HepG2 (cell line): Measurements from ENCODE around the gene TSPYL6. TPM values are rescaled to one million over a fixed set of nuclear protein-coding genes. Genes with fewer than 3 reads are reported as not detected.
A peak's percentile ranks its signal among the peaks of the same experiment; 100 is the strongest.

ENCODE experiments used
- EP300 ChIP-seq, 3 experiments: sonication (generic) in 1 of 3; formaldehyde crosslinking in 1 of 3; IDR thresholded peaks; 2 replicates each; pipeline versions ENCODE4 v1.5.1 to v1.6.1; 2011 to 2020; ENCODE audit warnings: low read depth in 2 of 3, low read length in 2 of 3, borderline replicate concordance in 1 of 3, improper control_type of control experiment in 1 of 3, mild to moderate bottlenecking in 1 of 3, missing genetic modification reagents in 1 of 3, moderate library complexity in 1 of 3
- GFI1 ChIP-seq: sonication (generic); formaldehyde crosslinking; IDR thresholded peaks from 2 replicates; pipeline ENCODE4 v1.5.0; 2020; ENCODE audit warnings: missing genetic modification reagents, mild to moderate bottlenecking, borderline replicate concordance
- MED13 ChIP-seq: sonication (generic); formaldehyde crosslinking; IDR thresholded peaks from 2 replicates; pipeline ENCODE4 v1.5.0; 2020; ENCODE audit warnings: missing genetic modification reagents
- TEAD3 ChIP-seq: optimal IDR thresholded peaks from 2 replicates; pipeline ENCODE3; 2016; ENCODE audit warnings: borderline replicate concordance
- ZBTB21 ChIP-seq: sonication (generic); formaldehyde crosslinking; IDR thresholded peaks from 2 replicates; pipeline ENCODE4 v1.4.0; 2020; ENCODE audit warnings: missing genetic modification reagents
- ZNF124 ChIP-seq: sonication (generic); formaldehyde crosslinking; IDR thresholded peaks from 2 replicates; pipeline ENCODE4 v1.4.0; 2020; ENCODE audit warnings: missing genetic modification reagents
- ZNF589 ChIP-seq: sonication (generic); formaldehyde crosslinking; conservative IDR thresholded peaks from 2 replicates; pipeline ENCODE4 v1.8.0; 2022; ENCODE audit warnings: mild to moderate bottlenecking, moderate library complexity, missing genetic modification reagents
- ZNF605 ChIP-seq: sonication (generic); formaldehyde crosslinking; IDR thresholded peaks from 2 replicates; pipeline ENCODE4 v1.8.0; 2022; ENCODE audit warnings: mild to moderate bottlenecking, missing genetic modification reagents
- ZNF607 ChIP-seq: sonication (generic); formaldehyde crosslinking; IDR thresholded peaks from 2 replicates; pipeline ENCODE4 v1.5.1; 2020; ENCODE audit warnings: missing genetic modification reagents, mild to moderate bottlenecking, borderline replicate concordance
- polyA plus RNA-seq, 8 experiments: library from polyadenylated mRNA; depleted of rRNA in 3 of 8; stranded (reverse) in 7 of 8; unstranded in 1 of 8; fragments of >200 nt; fragmentation: Illumina TruSeq in 4 of 8; extraction: Trizol in 4 of 8; gene quantifications; 2 replicates each; pipeline versions ENCODE4 v1.2.1 to v1.2.3, GENCODE V29; 2011 to 2016; ENCODE audit warnings: low read depth in 4 of 8, missing spikeins in 1 of 8, mixed read lengths in 1 of 8; ENCODE audit not compliant: insufficient read depth in 1 of 8
- total RNA-seq, 5 experiments: library from RNA; depleted of rRNA; stranded (reverse); fragments of >200 nt; fragmentation: Illumina TruSeq; extraction: Trizol; gene quantifications; 2 replicates each; pipeline ENCODE4 v1.2.3, GENCODE V29; 2016; ENCODE audit warnings: low read depth in 1 of 5
- TF ChIP-seq, protein P1 (sequence below): sonication (generic); formaldehyde crosslinking; conservative IDR thresholded peaks from 2 replicates; pipeline ENCODE4 v1.8.0; 2022; ENCODE audit warnings: missing genetic modification reagents
- TF ChIP-seq, protein P2 (sequence below): sonication (generic); formaldehyde crosslinking; IDR thresholded peaks from 2 replicates; pipeline ENCODE4 v1.4.0; 2020; ENCODE audit warnings: missing genetic modification reagents, borderline replicate concordance
- TF ChIP-seq, protein P3 (sequence below): sonication (generic); formaldehyde crosslinking; IDR thresholded peaks from 2 replicates; pipeline ENCODE4 v1.4.0; 2020; ENCODE audit warnings: missing genetic modification reagents
- TF ChIP-seq, protein P4 (sequence below): sonication (generic); formaldehyde crosslinking; IDR thresholded peaks from 2 replicates; pipeline ENCODE4 v1.8.0; 2022; ENCODE audit warnings: missing genetic modification reagents, mild to moderate bottlenecking, moderate library complexity, borderline replicate concordance

The TSPYL6 gene
- total and polyA plus RNA-seq, 2 of the 13 experiments (the other 11 are each of a cell fraction or from before 2014, with no cell fraction given), result 0.03 TPM; not detected in 1

DNA sequence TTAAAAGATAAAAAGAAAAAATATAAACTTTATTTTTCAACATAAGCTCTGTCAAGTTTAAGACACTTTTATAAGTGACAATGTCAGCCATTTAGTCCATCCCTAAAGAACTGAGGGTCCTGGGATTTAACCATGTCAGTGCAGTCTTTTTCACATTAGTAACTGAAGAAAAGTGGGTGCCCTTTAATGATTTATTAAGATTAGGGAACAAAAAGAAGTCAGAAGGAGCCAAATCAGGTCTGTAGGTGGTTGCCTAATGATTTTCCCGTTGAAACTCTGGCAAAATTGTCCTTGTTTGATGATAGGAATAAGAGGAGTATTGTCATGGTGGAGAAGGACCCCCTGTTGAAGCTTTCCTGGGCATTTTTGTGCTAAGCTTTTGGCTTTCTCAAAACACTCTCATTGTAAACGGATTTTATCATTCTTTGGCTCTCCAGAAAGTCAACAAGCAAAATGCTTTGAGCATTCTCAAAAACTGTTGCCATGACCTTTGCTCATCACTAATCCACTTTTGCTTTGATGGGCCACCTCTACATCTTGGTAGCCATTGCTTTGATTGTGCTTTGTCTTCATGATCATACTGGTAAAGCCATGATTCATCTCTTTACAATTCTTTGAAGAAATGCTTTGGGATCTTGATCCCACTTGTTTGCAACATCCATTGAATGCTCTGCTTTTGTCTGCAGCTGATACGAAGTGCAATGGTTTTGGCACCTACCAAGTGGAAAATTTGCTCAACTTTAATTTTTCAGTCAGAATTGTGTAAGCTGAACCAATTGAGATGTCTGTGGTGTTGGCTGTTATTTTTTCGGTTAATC, 22.0 kb downstream of the TSPYL6 start (continued):
- TF ChIP-seq, protein P1, sequence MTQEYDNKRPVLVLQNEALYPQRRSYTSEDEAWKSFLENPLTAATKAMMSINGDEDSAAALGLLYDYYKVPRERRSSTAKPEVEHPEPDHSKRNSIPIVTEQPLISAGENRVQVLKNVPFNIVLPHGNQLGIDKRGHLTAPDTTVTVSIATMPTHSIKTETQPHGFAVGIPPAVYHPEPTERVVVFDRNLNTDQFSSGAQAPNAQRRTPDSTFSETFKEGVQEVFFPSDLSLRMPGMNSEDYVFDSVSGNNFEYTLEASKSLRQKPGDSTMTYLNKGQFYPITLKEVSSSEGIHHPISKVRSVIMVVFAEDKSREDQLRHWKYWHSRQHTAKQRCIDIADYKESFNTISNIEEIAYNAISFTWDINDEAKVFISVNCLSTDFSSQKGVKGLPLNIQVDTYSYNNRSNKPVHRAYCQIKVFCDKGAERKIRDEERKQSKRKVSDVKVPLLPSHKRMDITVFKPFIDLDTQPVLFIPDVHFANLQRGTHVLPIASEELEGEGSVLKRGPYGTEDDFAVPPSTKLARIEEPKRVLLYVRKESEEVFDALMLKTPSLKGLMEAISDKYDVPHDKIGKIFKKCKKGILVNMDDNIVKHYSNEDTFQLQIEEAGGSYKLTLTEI (CRISPR knock-in tag), result no peak
- TF ChIP-seq ZNF589 (CRISPR knock-in tag) (no peak), GFI1 (CRISPR knock-in tag) (peak; percentile 97), ZNF124 (CRISPR knock-in tag) (no peak), ZNF607 (CRISPR knock-in tag) (no peak), TEAD3 (CRISPR knock-in tag) (peak; percentile 99), EP300 (IDR thresholded peaks at IDR 0.05; ENCODE audit: low read depth in 2 of 2, low read length in 2 of 2) (peak; percentile 63 to 98; a peak in 3 of 4 replicates), EP300 (CRISPR knock-in tag; IDR thresholded peaks at IDR 0.05; ENCODE audit: borderline replicate concordance) (peak; percentile 100), MED13 (CRISPR knock-in tag) (peak; percentile 96), ZBTB21 (no peak), ZNF605 (CRISPR knock-in tag) (peak; percentile 43; the same call in 1 of the 2 replicates)
- TF ChIP-seq, protein P2, sequence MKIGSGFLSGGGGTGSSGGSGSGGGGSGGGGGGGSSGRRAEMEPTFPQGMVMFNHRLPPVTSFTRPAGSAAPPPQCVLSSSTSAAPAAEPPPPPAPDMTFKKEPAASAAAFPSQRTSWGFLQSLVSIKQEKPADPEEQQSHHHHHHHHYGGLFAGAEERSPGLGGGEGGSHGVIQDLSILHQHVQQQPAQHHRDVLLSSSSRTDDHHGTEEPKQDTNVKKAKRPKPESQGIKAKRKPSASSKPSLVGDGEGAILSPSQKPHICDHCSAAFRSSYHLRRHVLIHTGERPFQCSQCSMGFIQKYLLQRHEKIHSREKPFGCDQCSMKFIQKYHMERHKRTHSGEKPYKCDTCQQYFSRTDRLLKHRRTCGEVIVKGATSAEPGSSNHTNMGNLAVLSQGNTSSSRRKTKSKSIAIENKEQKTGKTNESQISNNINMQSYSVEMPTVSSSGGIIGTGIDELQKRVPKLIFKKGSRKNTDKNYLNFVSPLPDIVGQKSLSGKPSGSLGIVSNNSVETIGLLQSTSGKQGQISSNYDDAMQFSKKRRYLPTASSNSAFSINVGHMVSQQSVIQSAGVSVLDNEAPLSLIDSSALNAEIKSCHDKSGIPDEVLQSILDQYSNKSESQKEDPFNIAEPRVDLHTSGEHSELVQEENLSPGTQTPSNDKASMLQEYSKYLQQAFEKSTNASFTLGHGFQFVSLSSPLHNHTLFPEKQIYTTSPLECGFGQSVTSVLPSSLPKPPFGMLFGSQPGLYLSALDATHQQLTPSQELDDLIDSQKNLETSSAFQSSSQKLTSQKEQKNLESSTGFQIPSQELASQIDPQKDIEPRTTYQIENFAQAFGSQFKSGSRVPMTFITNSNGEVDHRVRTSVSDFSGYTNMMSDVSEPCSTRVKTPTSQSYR, result peak; percentile 81; the same call in 1 of the 2 replicates
- TF ChIP-seq, protein P3, sequence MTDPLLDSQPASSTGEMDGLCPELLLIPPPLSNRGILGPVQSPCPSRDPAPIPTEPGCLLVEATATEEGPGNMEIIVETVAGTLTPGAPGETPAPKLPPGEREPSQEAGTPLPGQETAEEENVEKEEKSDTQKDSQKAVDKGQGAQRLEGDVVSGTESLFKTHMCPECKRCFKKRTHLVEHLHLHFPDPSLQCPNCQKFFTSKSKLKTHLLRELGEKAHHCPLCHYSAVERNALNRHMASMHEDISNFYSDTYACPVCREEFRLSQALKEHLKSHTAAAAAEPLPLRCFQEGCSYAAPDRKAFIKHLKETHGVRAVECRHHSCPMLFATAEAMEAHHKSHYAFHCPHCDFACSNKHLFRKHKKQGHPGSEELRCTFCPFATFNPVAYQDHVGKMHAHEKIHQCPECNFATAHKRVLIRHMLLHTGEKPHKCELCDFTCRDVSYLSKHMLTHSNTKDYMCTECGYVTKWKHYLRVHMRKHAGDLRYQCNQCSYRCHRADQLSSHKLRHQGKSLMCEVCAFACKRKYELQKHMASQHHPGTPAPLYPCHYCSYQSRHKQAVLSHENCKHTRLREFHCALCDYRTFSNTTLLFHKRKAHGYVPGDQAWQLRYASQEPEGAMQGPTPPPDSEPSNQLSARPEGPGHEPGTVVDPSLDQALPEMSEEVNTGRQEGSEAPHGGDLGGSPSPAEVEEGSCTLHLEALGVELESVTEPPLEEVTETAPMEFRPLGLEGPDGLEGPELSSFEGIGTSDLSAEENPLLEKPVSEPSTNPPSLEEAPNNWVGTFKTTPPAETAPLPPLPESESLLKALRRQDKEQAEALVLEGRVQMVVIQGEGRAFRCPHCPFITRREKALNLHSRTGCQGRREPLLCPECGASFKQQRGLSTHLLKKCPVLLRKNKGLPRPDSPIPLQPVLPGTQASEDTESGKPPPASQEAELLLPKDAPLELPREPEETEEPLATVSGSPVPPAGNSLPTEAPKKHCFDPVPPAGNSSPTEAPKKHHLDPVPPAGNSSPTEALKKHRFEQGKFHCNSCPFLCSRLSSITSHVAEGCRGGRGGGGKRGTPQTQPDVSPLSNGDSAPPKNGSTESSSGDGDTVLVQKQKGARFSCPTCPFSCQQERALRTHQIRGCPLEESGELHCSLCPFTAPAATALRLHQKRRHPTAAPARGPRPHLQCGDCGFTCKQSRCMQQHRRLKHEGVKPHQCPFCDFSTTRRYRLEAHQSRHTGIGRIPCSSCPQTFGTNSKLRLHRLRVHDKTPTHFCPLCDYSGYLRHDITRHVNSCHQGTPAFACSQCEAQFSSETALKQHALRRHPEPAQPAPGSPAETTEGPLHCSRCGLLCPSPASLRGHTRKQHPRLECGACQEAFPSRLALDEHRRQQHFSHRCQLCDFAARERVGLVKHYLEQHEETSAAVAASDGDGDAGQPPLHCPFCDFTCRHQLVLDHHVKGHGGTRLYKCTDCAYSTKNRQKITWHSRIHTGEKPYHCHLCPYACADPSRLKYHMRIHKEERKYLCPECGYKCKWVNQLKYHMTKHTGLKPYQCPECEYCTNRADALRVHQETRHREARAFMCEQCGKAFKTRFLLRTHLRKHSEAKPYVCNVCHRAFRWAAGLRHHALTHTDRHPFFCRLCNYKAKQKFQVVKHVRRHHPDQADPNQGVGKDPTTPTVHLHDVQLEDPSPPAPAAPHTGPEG (CRISPR knock-in tag), result 0 out of 2 replicates have a peak, but pooled peaks have one; percentile 35
- TF ChIP-seq, protein P4, sequence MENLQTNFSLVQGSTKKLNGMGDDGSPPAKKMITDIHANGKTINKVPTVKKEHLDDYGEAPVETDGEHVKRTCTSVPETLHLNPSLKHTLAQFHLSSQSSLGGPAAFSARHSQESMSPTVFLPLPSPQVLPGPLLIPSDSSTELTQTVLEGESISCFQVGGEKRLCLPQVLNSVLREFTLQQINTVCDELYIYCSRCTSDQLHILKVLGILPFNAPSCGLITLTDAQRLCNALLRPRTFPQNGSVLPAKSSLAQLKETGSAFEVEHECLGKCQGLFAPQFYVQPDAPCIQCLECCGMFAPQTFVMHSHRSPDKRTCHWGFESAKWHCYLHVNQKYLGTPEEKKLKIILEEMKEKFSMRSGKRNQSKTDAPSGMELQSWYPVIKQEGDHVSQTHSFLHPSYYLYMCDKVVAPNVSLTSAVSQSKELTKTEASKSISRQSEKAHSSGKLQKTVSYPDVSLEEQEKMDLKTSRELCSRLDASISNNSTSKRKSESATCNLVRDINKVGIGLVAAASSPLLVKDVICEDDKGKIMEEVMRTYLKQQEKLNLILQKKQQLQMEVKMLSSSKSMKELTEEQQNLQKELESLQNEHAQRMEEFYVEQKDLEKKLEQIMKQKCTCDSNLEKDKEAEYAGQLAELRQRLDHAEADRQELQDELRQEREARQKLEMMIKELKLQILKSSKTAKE, result no peak
